ENCODE data around the gene SCAI.
A peak's percentile ranks its signal among the peaks of the same experiment; 100 is the strongest.
"Not testable (repeated sequence)": the region's sequence is repeated elsewhere in the genome, so short reads cannot be mapped to it uniquely, and the experiment has no call there.

The SCAI gene

GRCh38 chr9:125103021-125103420, 40.3 kb downstream of the SCAI start:
- DNase-seq = no peak

GRCh38 chr9:125100822-125101221, 42.5 kb downstream of the SCAI start:
- DNase-seq = no peak

GRCh38 chr9:125099816-125100215, 43.5 kb downstream of the SCAI start:
- peak; percentile 17 for DNase-seq

GRCh38 chr9:125095821-125096443, 47.4 kb downstream of the SCAI start:
- no peak for DNase-seq

GRCh38 chr9:125091121-125091520, 52.2 kb downstream of the SCAI start:
- no peak for DNase-seq

GRCh38 chr9:125089331-125089730, 54.0 kb downstream of the SCAI start:
- DNase-seq = no peak

GRCh38 chr9:125088752-125089151, 54.6 kb downstream of the SCAI start:
- no peak for DNase-seq

GRCh38 chr9:125085703-125086477, 57.4 kb downstream of the SCAI start:
- peak; percentile 12 for DNase-seq

- DNase-seq = not testable (repeated sequence)
These were observed 61.1 kb downstream of the SCAI start for GRCh38 chr9:125082197-125082596.

- DNase-seq = not testable (repeated sequence)
These were observed 62.5 kb downstream of the SCAI start for GRCh38 chr9:125080797-125081196.

GRCh38 chr9:125079931-125080330, 63.4 kb downstream of the SCAI start:
- DNase-seq = no peak

- no peak for DNase-seq
These were observed 67.3 kb downstream of the SCAI start for GRCh38 chr9:125075997-125076396.

GRCh38 chr9:125074976-125075375, 68.4 kb downstream of the SCAI start:
- DNase-seq = no peak

GRCh38 chr9:125066839-125067619, 76.3 kb downstream of the SCAI start:
- peak; percentile 36 for DNase-seq

- DNase-seq = no peak
These were observed 81.9 kb downstream of the SCAI start for GRCh38 chr9:125061391-125061790.

- DNase-seq = no peak
These were observed 93.9 kb downstream of the SCAI start for GRCh38 chr9:125049212-125050049.

- no peak for DNase-seq
These were observed 99.7 kb downstream of the SCAI start for GRCh38 chr9:125043631-125044030.

GRCh38 chr9:125043148-125043547, 100.2 kb downstream of the SCAI start:
- DNase-seq = no peak

GRCh38 chr9:125038166-125038565, 105.2 kb downstream of the SCAI start:
- no peak for DNase-seq

- DNase-seq = no peak
These were observed 115.3 kb downstream of the SCAI start for GRCh38 chr9:125028041-125028440.

GRCh38 chr9:125024917-125025316, 118.4 kb downstream of the SCAI start:
- no peak for DNase-seq

GRCh38 chr9:125021069-125021468, 122.3 kb downstream of the SCAI start:
- DNase-seq = no peak

- DNase-seq = not testable (repeated sequence)
These were observed 127.7 kb downstream of the SCAI start for GRCh38 chr9:125015655-125016054.
